Midbrain (tissue), 1 donor: ENCODE measurements around the gene ZC2HC1B.

Experiments
- DNase-seq: peaks from one replicate; lab custom pipeline; 2025; lab: John Stamatoyannopoulos, UW

The ZC2HC1B gene

GRCh38 chr6:143963158-143963919 is 99.1 kb downstream of the ZC2HC1B start:
- no peak for DNase-seq

GRCh38 chr6:143964674-143965081 is 100.4 kb downstream of the ZC2HC1B start:
- DNase-seq: no peak

- no peak for DNase-seq
These were observed 101.4 kb downstream of the ZC2HC1B start for GRCh38 chr6:143965503-143966171.

GRCh38 chr6:143966312-143966711 is 102.0 kb downstream of the ZC2HC1B start:
- no peak for DNase-seq

- DNase-seq: no peak
These were observed 103.6 kb downstream of the ZC2HC1B start for GRCh38 chr6:143967706-143968376.

GRCh38 chr6:143969077-143969476 is 104.8 kb downstream of the ZC2HC1B start:
- DNase-seq: no peak

- no peak for DNase-seq
These were observed 106.4 kb downstream of the ZC2HC1B start for GRCh38 chr6:143970456-143971218.

GRCh38 chr6:143971482-143972205 is 107.4 kb downstream of the ZC2HC1B start:
- no peak for DNase-seq

- no peak for DNase-seq
These were observed 109.1 kb downstream of the ZC2HC1B start for GRCh38 chr6:143973097-143973966.

- no peak for DNase-seq
These were observed 109.8 kb downstream of the ZC2HC1B start for GRCh38 chr6:143974089-143974488.

- no peak for DNase-seq
These were observed 112.6 kb downstream of the ZC2HC1B start for GRCh38 chr6:143976806-143977349.

GRCh38 chr6:143980921-143981320 is 116.6 kb downstream of the ZC2HC1B start:
- DNase-seq: no peak

- no peak for DNase-seq
These were observed 118.7 kb downstream of the ZC2HC1B start for GRCh38 chr6:143982968-143983367.

GRCh38 chr6:143984666-143985065 is 120.4 kb downstream of the ZC2HC1B start:
- DNase-seq: no peak

GRCh38 chr6:143986463-143987065 is 122.3 kb downstream of the ZC2HC1B start:
- DNase-seq: no peak
